Transverse colon (tissue), 4 donors: ENCODE results near the gene GRIA3.

ENCODE experiments used
- CTCF ChIP-seq, 5 experiments: fragments of 200-600 bp in 3 of 5; fragments of 450-650 bp in 2 of 5; sonication (generic) in 3 of 5; IDR thresholded peaks; 1 replicate in 2 of 5; 2 replicates in 3 of 5; pipeline ENCODE4 v1.5.1; 2016 to 2017; ENCODE audit warnings: antibody characterized with exemption in 5 of 5, inconsistent platforms in 3 of 5, mild to moderate bottlenecking in 2 of 5, moderate library complexity in 1 of 5
- EP300 ChIP-seq: sonication (generic); formaldehyde crosslinking; IDR thresholded peaks from one replicate; pipeline ENCODE4 v1.6.1; 2017; ENCODE audit warnings: antibody characterized with exemption, low read depth
- POLR2A ChIP-seq: fragments of 450-650 bp; IDR thresholded peaks from one replicate; pipeline ENCODE4 v1.6.1; 2016; ENCODE audit warnings: antibody characterized with exemption, mild to moderate bottlenecking, moderate library complexity
- POLR2AphosphoS5 ChIP-seq, 3 donors: sonication (generic); formaldehyde crosslinking; IDR thresholded peaks; one replicate each; pipeline ENCODE4 v1.6.1; 2016; ENCODE audit warnings: antibody characterized with exemption in 3 of 3

- no peak for TF ChIP-seq CTCF (IDR thresholded peaks at IDR 0.05)
- TF ChIP-seq POLR2AphosphoS5 (IDR thresholded peaks at IDR 0.05) = no peak
- TF ChIP-seq POLR2A = no peak
- TF ChIP-seq EP300 = no peak
Observed at GRCh38 chrX:123322536-123322935, 138.5 kb downstream of the GRIA3 start.
